Mesenchymal stem cell (in vitro differentiated cells and primary cell): ENCODE measurements around the gene RAMP1.
A peak's percentile ranks its signal among the peaks of the same experiment; 100 is the strongest.

ENCODE experiments used
- DNase-seq: peaks from one replicate; pipeline ENCODE4 v3.0.0-alpha.2; 2013
- H2AFZ ChIP-seq: one replicate; pipeline ENCODE4 v1.6.1; 2013; ENCODE audit warnings: low read depth, mild to moderate bottlenecking, control low read depth, inconsistent platforms, low read length, moderate library complexity
- H2AK5ac ChIP-seq: 2 replicates; pipeline ENCODE4 v1.6.1; 2013; ENCODE audit warnings: low read length, moderate library complexity, mild to moderate bottlenecking, inconsistent platforms; ENCODE audit not compliant: severe bottlenecking
- H2BK120ac ChIP-seq: one replicate; pipeline ENCODE4 v1.6.1; 2013; ENCODE audit warnings: low read depth, mild to moderate bottlenecking, inconsistent platforms, low read length, moderate library complexity
- H2BK12ac ChIP-seq, 2 experiments: one replicate each; pipeline ENCODE4 v1.6.1; 2013; ENCODE audit warnings: inconsistent platforms in 2 of 2, low read length in 2 of 2, mild to moderate bottlenecking in 2 of 2, moderate library complexity in 2 of 2, control low read depth in 1 of 2
- H2BK15ac ChIP-seq: one replicate; pipeline ENCODE4 v1.6.1; 2013; ENCODE audit warnings: mild to moderate bottlenecking, low read depth, inconsistent platforms; ENCODE audit not compliant: poor library complexity, severe bottlenecking
- H2BK5ac ChIP-seq: 2 replicates; pipeline ENCODE4 v1.6.1; 2013; ENCODE audit warnings: low read depth, mild to moderate bottlenecking, low read length, control low read depth, inconsistent platforms; ENCODE audit not compliant: poor library complexity, severe bottlenecking
- H3K14ac ChIP-seq, 2 experiments: one replicate each; pipeline ENCODE4 v1.6.1; 2013; ENCODE audit warnings: inconsistent platforms in 2 of 2, low read length in 2 of 2, control low read depth in 1 of 2, mild to moderate bottlenecking in 1 of 2, moderate library complexity in 1 of 2
- H3K18ac ChIP-seq, 2 experiments: one replicate each; pipeline ENCODE4 v1.6.1; 2013; ENCODE audit warnings: inconsistent platforms in 2 of 2, low read length in 2 of 2, control low read depth in 1 of 2, low read depth in 1 of 2, mild to moderate bottlenecking in 1 of 2
- H3K23ac ChIP-seq, 2 experiments: one replicate each; pipeline ENCODE4 v1.6.1; 2013; ENCODE audit warnings: inconsistent platforms in 2 of 2, low read length in 2 of 2, mild to moderate bottlenecking in 2 of 2, moderate library complexity in 2 of 2, control low read depth in 1 of 2
- H3K27ac ChIP-seq: 2 replicates; pipeline ENCODE4 v1.5.1; 2013; ENCODE audit warnings: mild to moderate bottlenecking, moderate library complexity, low read length, control low read depth, inconsistent platforms; ENCODE audit not compliant: poor library complexity, severe bottlenecking
- H3K27me3 ChIP-seq, 2 experiments: 2 replicates each; pipeline versions ENCODE4 v1.6.1 to v1.7.0; 2013; ENCODE audit warnings: low read length in 2 of 2, mild to moderate bottlenecking in 2 of 2, moderate library complexity in 2 of 2, control low read depth in 1 of 2, inconsistent platforms in 1 of 2; ENCODE audit not compliant: control insufficient read depth in 1 of 2, insufficient read depth in 1 of 2
- H3K36me3 ChIP-seq, 2 experiments: 2 replicates each; pipeline versions ENCODE4 v1.6.1 to v1.7.0; 2013; ENCODE audit warnings: low read length in 2 of 2, control low read depth in 1 of 2, inconsistent platforms in 1 of 2, low read depth in 1 of 2, mild to moderate bottlenecking in 1 of 2; ENCODE audit not compliant: insufficient read depth in 2 of 2, control insufficient read depth in 1 of 2
- H3K4ac ChIP-seq, 2 experiments: one replicate each; pipeline ENCODE4 v1.6.1; 2013; ENCODE audit warnings: inconsistent platforms in 2 of 2, low read length in 2 of 2, mild to moderate bottlenecking in 2 of 2, moderate library complexity in 2 of 2, control low read depth in 1 of 2, low read depth in 1 of 2
- H3K4me1 ChIP-seq: 2 replicates; pipeline ENCODE4 v1.6.1; 2013; ENCODE audit warnings: low read depth, low read length, control low read depth; ENCODE audit not compliant: control insufficient read depth, insufficient read depth
- H3K4me2 ChIP-seq: 2 replicates; pipeline ENCODE4 v1.6.1; 2013; ENCODE audit warnings: low read length, mild to moderate bottlenecking, inconsistent platforms; ENCODE audit not compliant: poor library complexity, severe bottlenecking
- H3K4me3 ChIP-seq, 2 experiments: 2 replicates each; pipeline versions ENCODE4 v1.5.1 to v1.7.0; 2013; ENCODE audit warnings: low read length in 2 of 2, mild to moderate bottlenecking in 2 of 2, control low read depth in 1 of 2, low read depth in 1 of 2; ENCODE audit not compliant: insufficient read depth in 1 of 2
- H3K79me1 ChIP-seq: replicated peaks from 2 replicates; pipeline ENCODE4 v1.6.1; 2013; ENCODE audit warnings: mild to moderate bottlenecking, control low read depth, low read length, inconsistent platforms; ENCODE audit not compliant: poor library complexity, severe bottlenecking
- H3K9ac ChIP-seq: 2 replicates; pipeline ENCODE4 v1.7.0; 2013; ENCODE audit warnings: mild to moderate bottlenecking, low read length, moderate library complexity
- H3K9me3 ChIP-seq: 2 replicates; pipeline ENCODE4 v1.7.0; 2013; ENCODE audit warnings: mild to moderate bottlenecking, low read length; ENCODE audit not compliant: control insufficient read depth
- H4K8ac ChIP-seq: one replicate; pipeline ENCODE4 v1.6.1; 2013; ENCODE audit warnings: inconsistent platforms, mild to moderate bottlenecking, low read length, moderate library complexity
- H4K91ac ChIP-seq: one replicate; pipeline ENCODE4 v1.6.1; 2013; ENCODE audit warnings: mild to moderate bottlenecking, low read length, inconsistent platforms
- WGBS: methylation state at CpG from one replicate; pipeline ENCODE4 v1.1.7; 2013; ENCODE audit warnings: mixed read lengths; 5-methylcytosine and 5-hydroxymethylcytosine counted together

Gene RAMP1

GRCh38 chr2:237952851-237953250 lies 93.4 kb downstream of the RAMP1 start:
- Histone ChIP-seq H3K4me2 (no peak overlapping the region), H2AK5ac (no peak overlapping the region), H3K14ac (no peak overlapping the region), H3K27ac (no peak overlapping the region), H2BK12ac (no peak overlapping the region), H2BK15ac (no peak overlapping the region), H2AFZ (no peak overlapping the region), H3K4ac (no peak overlapping the region), H3K4me3 (no peak overlapping the region), H4K8ac (no peak overlapping the region), H3K23ac (no peak overlapping the region), H3K9ac (no peak overlapping the region), H3K9me3 (no peaks in the 10 kb centered on the region), H3K27me3 (peaks cover 39 to 41% of the 10 kb centered on the region in 2 experiments), H4K91ac (no peak overlapping the region), H2BK5ac (no peak overlapping the region), H3K4me1 (peaks cover 9% of the 10 kb centered on the region), H3K36me3 (no peaks in the 10 kb centered on the region), H3K18ac (no peak overlapping the region), H2BK120ac (no peak overlapping the region), H3K79me1 (no peaks in the 10 kb centered on the region)
- DNase-seq = no peak
- 92% methylated on average over 2 of the region's 2 CpGs for WGBS

- Histone ChIP-seq H3K9me3 (no peaks in the 10 kb centered on the region), H3K14ac (no peak overlapping the region), H3K27ac (no peak overlapping the region), H3K36me3 (no peaks in the 10 kb centered on the region), H4K91ac (no peak overlapping the region), H2AK5ac (no peak overlapping the region), H3K23ac (no peak overlapping the region), H2BK15ac (peak overlapping the region; percentile 46), H2AFZ (no peak overlapping the region), H2BK5ac (no peak overlapping the region), H3K9ac (peak overlapping the region; percentile 41), H3K27me3 (peaks cover 46 to 47% of the 10 kb centered on the region in 2 experiments), H3K18ac (peak overlapping the region in 1 of 2 experiments; percentile 1), H3K79me1 (no peaks in the 10 kb centered on the region), H3K4me2 (peak overlapping the region; percentile 47), H3K4me3 (peak overlapping the region; percentile 40 to 49), H3K4ac (no peak overlapping the region), H2BK12ac (no peak overlapping the region), H2BK120ac (no peak overlapping the region), H3K4me1 (peaks cover 9% of the 10 kb centered on the region), H4K8ac (peak overlapping the region; percentile 20)
- DNase-seq = no peak
- WGBS = 20% methylated on average over 64 of the region's 64 CpGs
Observed at GRCh38 chr2:237955640-237956401, 96.4 kb downstream of the RAMP1 start.

- Histone ChIP-seq H2BK15ac (no peak overlapping the region), H3K36me3 (no peaks in the 10 kb centered on the region), H3K4me1 (peaks cover 9% of the 10 kb centered on the region), H3K4me3 (peak overlapping the region; percentile 40 to 49), H3K14ac (no peak overlapping the region), H3K27me3 (peaks cover 46 to 47% of the 10 kb centered on the region in 2 experiments), H3K27ac (no peak overlapping the region), H3K4me2 (peak overlapping the region; percentile 47), H2AFZ (no peak overlapping the region), H2BK5ac (no peak overlapping the region), H2AK5ac (no peak overlapping the region), H3K4ac (no peak overlapping the region), H4K91ac (no peak overlapping the region), H3K9ac (peak overlapping the region; percentile 41), H2BK12ac (no peak overlapping the region), H3K79me1 (no peaks in the 10 kb centered on the region), H2BK120ac (no peak overlapping the region), H4K8ac (peak overlapping the region; percentile 20), H3K23ac (no peak overlapping the region), H3K18ac (peak overlapping the region in 1 of 2 experiments; percentile 1), H3K9me3 (peaks cover 2% of the 10 kb centered on the region)
- WGBS = 6% methylated on average over 14 of the region's 23 CpGs
- no peak for DNase-seq
Observed at GRCh38 chr2:237956402-237956736, 96.9 kb downstream of the RAMP1 start.

GRCh38 chr2:237961637-237962036 lies 102.2 kb downstream of the RAMP1 start:
- Histone ChIP-seq H4K8ac (no peak overlapping the region), H2BK12ac (no peak overlapping the region), H2BK120ac (no peak overlapping the region), H3K18ac (no peak overlapping the region), H3K9ac (no peak overlapping the region), H2AFZ (no peak overlapping the region), H2BK5ac (no peak overlapping the region), H3K4me2 (no peak overlapping the region), H4K91ac (no peak overlapping the region), H2AK5ac (no peak overlapping the region), H2BK15ac (no peak overlapping the region), H3K9me3 (peaks cover 20% of the 10 kb centered on the region), H3K14ac (no peak overlapping the region), H3K27ac (no peak overlapping the region), H3K4me3 (no peak overlapping the region), H3K4ac (no peak overlapping the region), H3K23ac (no peak overlapping the region), H3K27me3 (peaks cover 14 to 17% of the 10 kb centered on the region in 2 experiments), H3K36me3 (no peaks in the 10 kb centered on the region), H3K79me1 (no peaks in the 10 kb centered on the region), H3K4me1 (peaks cover 1% of the 10 kb centered on the region)
- 56% methylated on average over 5 of the region's 5 CpGs for WGBS
- no peak for DNase-seq
